Keratinocyte (primary cell): ENCODE measurements around the gene TMEM238L. TPM values are rescaled to one million over a fixed set of nuclear protein-coding genes. Genes with fewer than 3 reads are reported as not detected.

ENCODE experiments used
- DNase-seq: peaks from one replicate; pipeline ENCODE4 v3.0.0-alpha.2; 2011; ENCODE audit warnings: low read depth, missing footprints, low spot score
- FAIRE-seq: peaks from 2 replicates; lab custom pipeline; 2011; peaks lifted over from hg19 to GRCh38; lab: Jason Lieb, UNC
- H2AFZ ChIP-seq: 2 replicates; pipeline ENCODE4 v1.6.0; 2012; ENCODE audit warnings: low read length, control low read depth, inconsistent platforms; ENCODE audit not compliant: control insufficient read depth
- H3K27ac ChIP-seq: 2 replicates; pipeline ENCODE4 v1.5.1; 2011; ENCODE audit warnings: low read length; ENCODE audit not compliant: control insufficient read depth, insufficient read depth
- H3K27me3 ChIP-seq: 3 replicates; pipeline ENCODE4 v1.6.0; 2011; ENCODE audit warnings: low read length; ENCODE audit not compliant: control insufficient read depth, insufficient read depth; ENCODE audit errors: extremely low read depth
- H3K36me3 ChIP-seq, 2 experiments: 2 replicates in 1 of 2; 3 replicates in 1 of 2; pipeline ENCODE4 v1.5.1; 2011; ENCODE audit warnings: low read length in 2 of 2, mild to moderate bottlenecking in 1 of 2; ENCODE audit not compliant: control insufficient read depth in 2 of 2, insufficient read depth in 2 of 2; ENCODE audit errors: extremely low read depth in 1 of 2
- H3K4me1 ChIP-seq: 3 replicates; pipeline ENCODE4 v1.5.1; 2011; ENCODE audit warnings: low read length; ENCODE audit not compliant: control insufficient read depth, insufficient read depth; ENCODE audit errors: extremely low read depth
- H3K4me2 ChIP-seq: 3 replicates; pipeline ENCODE4 v1.6.0; 2011; ENCODE audit warnings: low read depth, low read length; ENCODE audit not compliant: control insufficient read depth, insufficient read depth; ENCODE audit errors: extremely low read depth
- H3K4me3 ChIP-seq, 3 experiments: fragments of 200-600 bp in 1 of 3; sonication (generic) in 1 of 3; 2 replicates in 2 of 3; 3 replicates in 1 of 3; pipeline ENCODE4 v1.5.1; 2011 to 2016; ENCODE audit warnings: low read length in 3 of 3, mild to moderate bottlenecking in 3 of 3, control low read depth in 2 of 3, inconsistent platforms in 1 of 3, low read depth in 1 of 3, mixed read lengths in 1 of 3, mixed run types in 1 of 3, moderate library complexity in 1 of 3; ENCODE audit not compliant: control insufficient read depth in 2 of 3, insufficient read depth in 2 of 3; ENCODE audit errors: extremely low read depth in 1 of 3
- H3K79me2 ChIP-seq: 2 replicates; pipeline ENCODE4 v1.6.0; 2012; ENCODE audit warnings: low read length; ENCODE audit not compliant: control insufficient read depth, insufficient read depth
- H3K9ac ChIP-seq: 3 replicates; pipeline ENCODE4 v1.6.0; 2011; ENCODE audit warnings: low read length; ENCODE audit not compliant: control insufficient read depth, insufficient read depth; ENCODE audit errors: extremely low read depth
- H3K9me1 ChIP-seq: 3 replicates; pipeline ENCODE4 v1.6.0; 2011; ENCODE audit warnings: low read length; ENCODE audit not compliant: control insufficient read depth, insufficient read depth; ENCODE audit errors: extremely low read depth
- H3K9me3 ChIP-seq: 2 replicates; pipeline ENCODE4 v1.5.1; 2012; ENCODE audit warnings: low read depth, low read length; ENCODE audit not compliant: control insufficient read depth
- H4K20me1 ChIP-seq: 3 replicates; pipeline ENCODE4 v1.6.0; 2011; ENCODE audit warnings: low read length; ENCODE audit not compliant: control insufficient read depth, insufficient read depth; ENCODE audit errors: extremely low read depth
- CTCF ChIP-seq, 3 experiments: IDR thresholded peaks in 1 of 3; conservative IDR thresholded peaks in 1 of 3; optimal IDR thresholded peaks in 1 of 3; 2 replicates in 2 of 3; 3 replicates in 1 of 3; pipeline versions ENCODE3 to v1.5.1; 2011; ENCODE audit warnings: low read length in 3 of 3, mild to moderate bottlenecking in 3 of 3, moderate library complexity in 2 of 3, control low read depth in 1 of 3, inconsistent platforms in 1 of 3; ENCODE audit not compliant: insufficient read depth in 2 of 3; ENCODE audit errors: extremely low read depth in 1 of 3
- EZH2 ChIP-seq: IDR thresholded peaks from one replicate; pipeline ENCODE4 v1.6.1; 2012; ENCODE audit warnings: inconsistent platforms, mild to moderate bottlenecking, low read length, moderate library complexity
- dilution Hi-C: fragments of 300-500 bp; cut with MboI; formaldehyde crosslinking; loops from one replicate; pipeline ENCODE4 v1.7.0; 2020; ENCODE audit warnings: low sequenced_read_pairs; ENCODE audit not compliant: extremely low pct_ligation_motif_present
- polyA plus RNA-seq, 5 experiments: library from polyadenylated mRNA; depleted of rRNA in 3 of 5; stranded (reverse) in 3 of 5; stranded (forward) in 1 of 5; unstranded in 1 of 5; fragments of >200 nt; gene quantifications; 1 replicate in 1 of 5; 2 replicates in 3 of 5; 3 replicates in 1 of 5; pipeline versions ENCODE4 v1.2.1 to v1.2.3, GENCODE V29; 2011 to 2012; ENCODE audit warnings: missing spikeins in 2 of 5, low read depth in 1 of 5, low replicate concordance in 1 of 5

Gene TMEM238L
- polyA plus RNA-seq, 1 donor (not counting 4 experiments of a cell fraction or from before 2014, with no cell fraction given) = not detected

GRCh38 chr17:10838682-10839081 is 34.8 kb upstream of the TMEM238L start:
- no peak overlapping the region for H2AFZ ChIP-seq
- no peaks in the 10 kb centered on the region for H4K20me1 ChIP-seq
- no peaks in the 10 kb centered on the region for H3K9me1 ChIP-seq
- no peak overlapping the region for H3K4me2 ChIP-seq
- no peaks in the 10 kb centered on the region for H3K9me3 ChIP-seq
- no peak for TF ChIP-seq CTCF (optimal IDR thresholded peaks at IDR 0.05 in 1 of 3, IDR thresholded peaks at IDR 0.05 in 1 of 3, conservative IDR thresholded peaks at IDR 0.05 in 1 of 3; ENCODE audit: extremely low read depth in 1 of 3, insufficient read depth in 2 of 3, low read length in 3 of 3)
- no peak for TF ChIP-seq EZH2
- no peaks in the 10 kb centered on the region for H3K36me3 ChIP-seq
- DNase-seq (no peak), FAIRE-seq (no peak)
- H3K79me2 ChIP-seq = no peaks in the 10 kb centered on the region
- dilution Hi-C loops = no loop called here
- H3K4me3 ChIP-seq = no peak overlapping the region
- H3K4me1 ChIP-seq = no peaks in the 10 kb centered on the region
- peaks cover 5% of the 10 kb centered on the region for H3K27me3 ChIP-seq
- no peak overlapping the region for H3K9ac ChIP-seq
- no peak overlapping the region for H3K27ac ChIP-seq

GRCh38 chr17:10837921-10838320 is 34.0 kb upstream of the TMEM238L start, which contains the start of gene PIRT:
PIRT (minus strand) TSS chr17:10838087; CDS start chr17:10825645, 12,442 bp downstream.
- Histone ChIP-seq H3K4me1 (no peaks in the 10 kb centered on the region), H3K9ac (no peak within 1 kb of the TSS), H3K9me3 (no peaks in the 10 kb centered on the region), H3K79me2 (no peaks in the 10 kb centered on the region), H3K4me2 (no peak within 1 kb of the TSS), H3K27me3 (peaks cover 5% of the 10 kb centered on the region), H3K9me1 (no peaks in the 10 kb centered on the region), H2AFZ (no peak within 1 kb of the TSS), H3K27ac (no peak within 1 kb of the TSS), H3K36me3 (no peaks in the 10 kb centered on the region), H4K20me1 (no peaks in the 10 kb centered on the region), H3K4me3 (no peak within 1 kb of the TSS)
- no peak for FAIRE-seq
- dilution Hi-C loops = no loop called here
- TF ChIP-seq EZH2 (no peak), CTCF (optimal IDR thresholded peaks at IDR 0.05 in 1 of 3, IDR thresholded peaks at IDR 0.05 in 1 of 3, conservative IDR thresholded peaks at IDR 0.05 in 1 of 3; ENCODE audit: extremely low read depth in 1 of 3, insufficient read depth in 2 of 3, low read length in 3 of 3) (no peak)
- no peak for DNase-seq
